Stimulated activated CD4-positive, alpha-beta T cell treated with anti-CD3 and anti-CD28 coated beads, TNF-alpha, amount 100 ng/mL, for 1 hour (primary cell): ENCODE measurements around the gene LSM14A.
"Not testable (repeated sequence)": the region's sequence is repeated elsewhere in the genome, so short reads cannot be mapped to it uniquely, and the experiment has no call there.

Source experiments
- DNase-seq, 3 donors: peaks; one replicate each; pipeline ENCODE4 v3.0.0-alpha.2; 2020; ENCODE audit warnings: low read depth in 3 of 3, low spot score in 1 of 3

Gene LSM14A

DNA sequence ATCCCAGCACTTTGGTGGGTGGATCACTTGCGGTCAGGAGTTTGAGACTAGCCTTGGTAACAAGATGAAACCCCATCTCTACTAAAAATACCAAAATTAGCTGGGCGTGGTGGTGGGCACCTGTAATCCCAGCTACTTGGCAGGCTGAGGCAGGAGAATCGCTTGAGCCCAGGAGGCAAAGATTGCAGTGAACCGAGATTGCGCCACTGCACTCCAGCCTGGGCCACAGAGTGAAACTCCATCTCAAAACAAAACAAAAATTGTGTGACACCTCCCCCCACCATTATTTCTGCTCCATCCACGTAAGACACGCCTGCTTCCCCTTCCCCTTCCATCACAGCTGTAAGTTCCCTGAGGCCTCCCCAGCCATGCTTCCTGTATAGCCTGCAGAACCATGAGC, 13.3 kb upstream of the LSM14A start:
- DNase-seq: not testable (repeated sequence)

DNA sequence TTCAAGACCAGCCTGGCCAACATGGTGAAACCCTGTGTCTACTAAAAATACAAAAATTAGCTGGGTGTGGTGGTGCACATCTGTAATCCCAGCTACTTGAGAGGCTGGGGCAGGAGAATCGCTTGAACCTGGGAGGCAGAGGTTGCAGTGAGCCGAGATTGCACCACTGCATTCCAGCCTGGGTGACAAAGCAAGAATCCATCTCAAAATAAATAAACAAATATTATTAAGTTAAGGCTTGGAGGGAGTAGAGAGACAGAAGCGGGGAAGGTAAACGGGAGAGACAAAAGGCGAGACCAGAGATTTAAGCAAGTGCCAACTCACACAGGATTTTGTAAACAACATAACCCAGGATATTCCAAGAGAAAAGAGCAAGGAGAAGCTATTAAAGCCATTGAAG, 12.8 kb upstream of the LSM14A start:
- not testable (repeated sequence) for DNase-seq

DNA sequence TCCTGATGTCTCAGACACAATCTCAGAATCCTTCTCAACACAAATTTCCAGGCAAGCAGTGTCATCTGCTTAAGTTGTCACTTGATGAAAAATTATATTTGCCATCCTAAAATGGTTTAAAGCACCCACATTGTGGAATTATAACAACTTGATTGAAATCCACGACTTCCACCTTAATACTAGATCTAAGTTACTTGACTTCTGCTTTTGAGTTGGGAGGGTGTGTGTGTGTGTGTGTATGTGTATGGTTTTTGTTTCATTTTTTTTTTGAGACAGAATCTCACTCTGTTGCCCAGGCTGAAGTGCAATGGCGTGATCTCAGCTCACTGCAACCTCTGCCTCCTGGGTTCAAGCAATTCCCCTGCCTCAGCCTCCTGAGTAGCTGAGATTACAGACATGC, 10.4 kb upstream of the LSM14A start:
- DNase-seq: not testable (repeated sequence)

DNA sequence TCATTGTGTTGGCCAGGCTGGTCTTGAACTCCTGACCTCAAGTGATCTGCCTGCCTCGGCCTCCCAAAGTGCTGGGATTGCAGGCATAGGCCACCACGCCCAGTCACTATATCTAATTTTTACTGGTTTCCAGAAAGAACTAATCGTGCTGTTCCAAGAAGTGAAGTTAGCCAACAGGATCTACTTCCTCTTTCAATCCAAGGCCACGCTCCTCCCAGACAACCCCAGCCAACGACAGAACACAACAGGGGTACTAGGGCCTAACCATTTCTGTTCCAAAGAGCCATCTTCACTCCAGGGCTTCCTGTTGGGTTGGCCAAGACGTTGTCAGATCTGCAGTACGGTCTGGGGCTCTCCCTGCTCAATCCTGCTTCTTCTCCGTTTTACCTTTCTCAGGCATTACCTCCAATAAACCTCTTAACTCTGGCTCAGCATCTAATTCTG, 7.0 kb upstream of the LSM14A start:
- no peak for DNase-seq

DNA sequence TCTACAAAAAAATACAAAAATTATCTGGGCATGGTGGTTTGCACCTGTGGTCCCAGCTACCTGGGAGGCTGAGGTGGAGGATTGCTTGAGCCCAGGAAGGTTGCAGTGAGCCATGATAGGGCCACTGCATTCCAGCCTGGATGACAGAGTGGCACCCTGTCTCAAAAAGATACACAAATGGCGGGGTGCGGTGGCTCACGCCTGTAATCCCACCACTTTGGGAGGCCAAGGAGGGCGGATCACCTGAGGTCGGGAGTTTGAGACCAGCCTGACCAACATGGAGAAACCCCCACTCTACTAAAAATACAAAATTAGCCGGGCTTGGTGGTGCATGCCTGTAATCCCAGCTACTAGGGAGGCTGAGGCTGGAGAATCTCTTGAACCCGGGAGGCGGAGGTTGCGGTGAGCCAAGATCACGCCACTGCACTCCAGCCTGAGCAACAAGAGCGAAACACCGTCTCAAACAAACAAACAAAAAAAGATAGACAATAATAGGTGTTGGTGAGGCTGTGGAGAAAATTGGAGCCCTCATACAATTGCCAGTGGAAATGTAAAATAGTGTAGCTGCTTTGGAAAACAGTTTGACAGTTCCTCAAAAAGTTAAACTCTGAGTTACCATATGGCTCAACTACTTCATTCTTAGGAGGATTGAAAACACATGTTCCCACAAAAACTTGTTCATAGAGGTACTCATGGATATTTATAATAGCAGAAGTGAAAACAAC, 2.7 kb upstream of the LSM14A start:
- not testable (repeated sequence) for DNase-seq

DNA sequence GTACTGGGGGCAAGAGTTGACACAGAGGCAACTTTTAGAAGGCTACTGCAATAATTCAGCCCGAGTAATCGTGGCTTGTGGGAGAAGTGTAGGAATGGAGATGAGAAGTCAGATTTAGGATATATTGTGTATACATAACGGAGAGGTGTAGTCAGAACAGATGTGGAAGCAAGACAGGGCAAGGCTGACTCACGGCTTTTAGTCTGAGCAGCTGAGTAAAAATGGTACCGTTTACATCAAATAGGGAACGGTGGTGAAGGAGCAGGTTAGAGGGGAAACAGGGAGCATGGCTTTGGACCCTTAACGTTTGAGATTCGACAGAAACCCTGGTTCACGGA, 796 bp upstream of the LSM14A start:
- DNase-seq: peak in 1 of 3 donors; percentile 18

DNA sequence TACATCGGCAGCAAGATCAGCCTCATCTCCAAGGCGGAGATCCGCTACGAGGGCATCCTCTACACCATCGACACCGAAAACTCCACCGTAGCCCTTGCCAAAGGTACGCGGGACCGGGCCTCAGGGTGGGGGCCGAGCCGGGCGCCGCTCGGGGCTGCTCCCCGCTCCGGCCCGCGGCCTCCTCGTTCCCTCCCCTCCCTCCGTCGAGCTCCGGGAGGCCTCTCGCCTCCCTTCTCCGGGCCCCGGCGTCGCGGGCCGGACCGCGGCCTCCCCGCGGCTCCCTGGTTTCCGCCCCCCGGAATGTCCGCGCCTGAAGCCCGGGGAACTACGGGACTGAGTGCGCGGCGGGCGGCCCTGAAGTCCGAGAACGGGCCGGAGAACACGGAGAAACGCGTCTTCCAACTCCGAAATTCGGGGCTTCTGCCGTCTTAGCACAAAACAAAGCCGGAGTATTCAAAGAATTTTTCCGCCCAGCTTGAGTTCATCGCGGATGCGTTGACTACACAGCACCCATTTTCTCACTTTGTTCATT, 423 bp downstream of the LSM14A start:
- no peak for DNase-seq

DNA sequence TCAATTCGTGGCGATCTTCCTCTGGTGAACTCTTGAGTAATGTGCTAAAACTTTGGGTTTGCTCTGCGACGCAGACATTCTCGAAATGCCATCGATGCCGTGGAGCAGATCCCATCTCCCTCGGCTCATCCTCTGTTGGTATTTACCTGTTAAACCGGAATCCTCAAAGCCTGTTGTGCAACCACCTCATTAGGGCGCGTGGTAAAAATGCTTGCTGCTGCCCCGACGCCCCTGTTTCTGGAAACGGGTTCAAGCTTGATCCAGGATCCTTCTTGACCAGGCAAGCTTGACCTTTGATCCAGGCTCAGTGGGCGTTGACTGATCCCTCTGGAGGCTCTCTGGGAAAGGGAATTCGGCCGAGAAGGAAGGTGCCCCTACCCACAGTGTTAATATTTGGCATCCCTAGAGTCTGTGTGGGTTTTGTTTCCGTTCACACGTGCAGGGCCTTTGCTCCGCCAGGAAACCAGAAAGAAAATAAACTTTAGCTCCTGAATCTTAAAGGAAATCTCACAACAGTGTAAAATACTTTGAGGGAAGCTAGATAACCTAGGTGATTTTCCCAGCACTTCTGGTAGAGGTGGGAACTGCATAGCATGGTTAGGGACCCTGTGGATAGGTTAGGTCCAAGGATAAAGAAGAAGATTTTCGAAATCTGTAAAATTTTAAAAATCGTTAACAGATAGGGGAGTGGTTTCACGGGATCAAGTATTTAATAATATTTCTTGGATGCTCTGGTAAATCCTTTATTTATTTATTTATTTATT, 1.1 kb downstream of the LSM14A start:
- peak in 1 of 3 donors; percentile 5 for DNase-seq

DNA sequence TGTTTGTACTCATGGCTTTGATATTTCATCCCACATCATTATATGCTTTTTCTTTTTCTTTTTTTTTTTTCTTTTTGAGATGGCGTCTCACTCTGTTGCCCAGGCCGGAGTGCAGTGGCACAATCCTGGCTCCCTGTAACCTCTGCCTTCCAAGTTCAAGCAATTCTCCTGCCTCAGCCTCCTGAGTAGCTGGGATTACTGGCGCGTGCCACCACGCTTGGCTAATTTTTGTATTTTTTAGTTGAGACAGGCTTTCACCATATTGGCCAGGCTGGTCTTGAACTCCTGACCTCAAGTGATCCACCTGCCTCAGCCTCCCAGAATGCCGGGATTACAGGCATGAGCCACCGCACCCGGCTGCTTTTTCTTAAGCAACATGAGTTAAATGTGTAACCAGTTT, 2.9 kb downstream of the LSM14A start:
- not testable (repeated sequence) for DNase-seq

DNA sequence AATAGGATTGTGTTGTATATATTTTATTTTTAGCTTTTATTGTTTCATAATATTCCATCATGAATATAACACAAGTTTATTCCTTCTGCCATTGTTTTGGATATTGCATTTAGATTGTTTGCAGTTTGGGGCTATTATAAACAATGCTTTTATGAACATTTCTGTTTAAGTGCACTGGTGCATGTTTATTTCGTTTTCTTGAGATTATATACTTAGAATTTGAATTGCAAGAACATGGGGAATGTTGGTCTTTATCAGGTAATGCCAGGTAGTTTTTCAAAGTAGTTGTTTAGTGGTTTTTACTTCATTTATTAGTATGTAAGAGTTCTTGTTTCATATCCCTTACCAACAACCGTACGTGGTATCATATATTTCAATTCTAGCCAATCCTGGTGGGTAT, 4.3 kb downstream of the LSM14A start:
- no peak for DNase-seq

DNA sequence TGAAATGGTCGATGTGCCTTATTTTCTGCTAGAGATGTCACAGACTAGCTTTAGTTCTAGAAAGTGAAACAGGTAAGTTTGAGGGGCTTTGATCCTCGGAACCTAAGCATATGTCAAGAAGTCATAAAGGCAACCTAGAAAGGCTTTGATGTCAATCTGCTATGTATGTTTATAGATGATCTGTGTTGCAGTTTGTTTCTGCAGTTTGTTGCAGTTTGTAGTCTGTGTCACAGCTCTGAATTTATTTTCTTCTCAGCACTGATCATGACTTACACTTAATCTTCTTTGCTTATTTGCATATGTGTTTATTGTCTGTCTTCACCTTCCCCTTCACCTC, 5.9 kb downstream of the LSM14A start:
- DNase-seq: no peak

DNA sequence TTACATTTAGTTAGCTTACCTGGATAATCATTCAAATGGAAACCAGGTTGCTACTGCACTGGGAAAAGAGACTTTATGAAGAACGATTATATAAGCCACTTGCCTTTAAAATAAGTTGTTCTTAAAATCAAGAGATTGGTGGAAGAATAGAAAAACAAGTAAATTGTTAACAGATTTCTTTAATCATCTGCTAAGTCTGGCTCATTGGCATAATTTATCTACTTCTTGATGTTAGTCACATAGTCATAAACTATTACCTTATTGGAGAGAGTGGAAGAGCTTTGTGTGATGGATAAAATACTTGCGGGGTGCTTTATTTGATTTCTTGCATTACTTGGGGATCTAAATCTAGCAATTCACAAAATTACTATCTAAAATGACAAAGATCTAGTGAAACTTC, 6.8 kb downstream of the LSM14A start:
- no peak for DNase-seq

DNA sequence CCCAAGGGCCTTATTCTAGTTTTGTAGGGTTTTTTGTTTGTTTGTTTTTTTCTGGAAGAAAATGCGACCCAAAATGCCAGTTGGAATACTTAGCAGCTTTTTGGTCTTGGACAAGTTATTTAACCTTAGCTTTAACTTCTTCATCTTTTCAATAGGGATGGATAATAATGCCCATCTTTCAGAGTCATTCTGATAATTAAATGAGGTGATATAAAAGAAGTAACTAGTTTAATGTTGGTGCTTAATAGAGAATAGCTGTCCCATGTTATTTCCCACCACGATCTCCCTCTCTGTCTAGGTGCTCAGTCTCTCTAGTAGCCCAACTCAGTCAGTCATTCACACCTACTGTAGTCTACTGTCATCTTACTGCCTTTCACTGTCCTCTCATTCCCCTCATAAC, 8.0 kb downstream of the LSM14A start:
- DNase-seq: no peak

DNA sequence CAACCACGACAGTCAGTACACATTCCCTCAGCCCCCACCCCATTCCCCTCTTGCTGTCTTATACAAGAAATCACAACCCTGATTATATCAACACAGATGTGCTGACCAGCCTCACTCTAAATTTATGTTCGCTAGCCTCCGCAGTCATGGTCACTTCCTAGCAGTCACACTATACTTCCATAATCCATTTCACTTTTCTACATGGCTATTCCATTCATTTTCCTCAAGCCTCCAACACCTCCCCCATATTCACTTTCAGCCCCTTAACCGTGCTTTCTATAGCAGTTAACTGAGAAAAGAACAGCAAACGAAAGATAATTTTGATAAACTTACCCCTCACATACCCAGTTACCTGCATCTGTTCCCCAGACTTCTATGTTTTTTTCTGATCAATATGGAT, 8.4 kb downstream of the LSM14A start:
- no peak for DNase-seq

DNA sequence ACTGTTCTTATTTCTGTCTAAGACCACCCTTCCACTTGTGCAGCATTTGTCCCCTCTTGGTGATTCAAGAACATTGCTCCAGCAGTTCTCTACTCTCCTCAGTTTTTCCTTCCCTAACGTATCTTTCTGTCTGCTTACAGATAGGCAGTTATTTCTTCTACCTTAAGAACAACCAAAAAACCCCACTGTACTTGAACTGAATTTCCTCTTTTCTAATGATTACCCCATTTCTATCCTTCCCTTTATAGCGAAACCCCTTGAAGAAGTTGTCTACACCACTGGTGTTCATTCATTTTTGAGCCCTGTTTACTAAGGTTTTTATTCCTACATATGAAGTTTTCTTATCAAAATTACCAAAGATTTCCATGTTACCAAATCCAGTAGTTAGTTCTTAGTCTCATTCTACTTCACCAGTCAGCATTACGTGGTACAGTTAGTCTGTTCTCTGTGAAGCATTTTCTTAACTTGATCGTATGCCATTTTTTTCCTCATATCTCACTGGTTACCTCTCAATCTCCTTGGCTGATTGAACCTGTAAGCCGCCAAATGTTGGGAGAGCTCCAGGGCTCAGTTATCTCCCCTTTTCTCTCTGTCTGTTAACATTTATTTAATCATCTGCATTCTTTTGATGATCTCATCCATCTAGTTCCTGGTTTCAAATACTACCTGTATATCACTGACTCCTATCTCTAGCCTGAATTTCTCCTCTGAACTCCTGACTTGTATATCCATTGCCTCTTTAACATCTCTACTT, 9.0 kb downstream of the LSM14A start:
- no peak for DNase-seq

DNA sequence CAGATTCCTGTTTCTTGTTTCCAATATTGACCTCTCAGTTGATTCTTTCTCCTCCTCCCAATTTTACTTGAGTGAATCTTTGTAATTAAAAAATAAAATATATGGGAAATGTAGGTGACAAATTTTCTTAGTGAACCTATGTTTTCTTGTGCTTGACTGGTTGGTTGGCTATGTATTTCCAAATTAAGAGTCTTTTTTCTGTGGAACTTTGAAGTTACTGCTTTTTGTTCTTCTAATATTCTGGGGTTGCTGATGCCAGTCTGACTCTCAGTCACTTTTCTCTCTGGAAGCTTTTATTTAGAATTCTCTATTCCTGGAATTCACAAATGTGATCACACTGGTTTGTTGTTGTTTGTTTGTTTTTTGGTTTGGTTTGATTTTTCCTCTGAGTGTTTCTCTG, 9.8 kb downstream of the LSM14A start:
- no peak for DNase-seq

DNA sequence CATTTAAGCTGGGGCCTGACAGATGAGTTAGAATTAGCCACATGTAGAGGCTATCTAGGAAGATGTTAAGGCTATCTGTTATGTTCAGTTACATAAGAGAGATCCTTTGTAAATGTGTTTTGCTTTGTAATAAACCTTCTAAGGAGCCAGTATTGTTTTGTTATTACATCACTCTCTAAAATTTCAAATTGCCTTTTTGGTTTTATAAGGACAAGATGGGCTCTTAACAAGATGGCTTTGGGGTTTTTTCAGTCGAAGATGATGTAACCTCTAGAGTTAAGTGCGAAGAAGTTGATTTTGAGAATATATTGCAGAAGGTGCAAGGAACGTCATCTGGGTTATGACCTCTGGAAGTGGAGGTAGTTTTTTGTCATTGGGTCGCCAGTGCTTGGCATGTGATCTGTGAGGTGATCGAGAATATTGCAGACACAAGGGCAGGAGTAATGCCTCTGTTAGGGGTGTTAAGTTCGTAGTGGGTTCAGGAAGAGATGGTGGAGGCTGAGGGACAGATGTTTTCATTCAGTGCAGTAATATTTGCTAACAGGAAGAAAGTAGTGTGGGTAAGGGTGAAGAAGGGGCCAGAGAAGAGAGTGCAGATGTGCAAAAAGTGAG, 12.7 kb downstream of the LSM14A start:
- DNase-seq: no peak

DNA sequence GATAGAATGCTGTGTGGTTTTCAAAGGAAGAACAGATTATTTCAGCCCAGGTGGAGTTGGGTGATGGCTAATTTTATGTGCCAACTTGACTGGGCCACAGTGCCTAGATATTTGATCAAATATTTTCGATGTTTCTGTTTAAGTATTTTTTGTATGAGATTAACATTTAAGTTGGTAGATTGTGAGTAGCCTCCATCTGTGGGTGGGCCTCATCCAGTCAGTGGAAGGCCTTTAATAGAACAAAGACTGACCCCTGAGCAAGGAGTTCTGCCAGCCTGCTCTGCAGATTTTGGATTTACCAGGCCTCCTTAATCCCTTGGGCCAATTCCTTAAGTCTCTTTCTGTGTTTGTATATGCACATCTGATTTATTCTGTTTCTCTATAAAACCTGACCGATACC, 13.9 kb downstream of the LSM14A start:
- DNase-seq: no peak

DNA sequence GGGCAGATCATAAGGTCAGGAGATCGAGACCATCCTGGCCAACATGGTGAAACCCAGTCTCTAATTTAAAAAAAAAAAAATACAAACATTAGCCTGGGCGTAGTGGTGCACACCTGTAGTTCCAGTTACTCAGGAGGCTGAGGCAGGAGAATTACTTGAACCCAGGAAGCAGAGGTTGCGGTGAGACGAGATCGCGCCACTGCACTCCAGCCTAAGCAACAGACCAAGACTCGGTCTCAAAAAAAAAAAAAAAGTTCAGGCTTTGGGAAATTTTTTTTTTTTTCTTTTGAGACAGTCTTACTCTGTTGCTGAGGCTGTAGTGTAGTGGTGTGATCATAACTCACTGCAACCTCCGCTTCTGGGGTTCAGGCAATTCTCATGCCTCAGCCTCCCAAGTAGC, 14.7 kb downstream of the LSM14A start:
- no peak for DNase-seq

DNA sequence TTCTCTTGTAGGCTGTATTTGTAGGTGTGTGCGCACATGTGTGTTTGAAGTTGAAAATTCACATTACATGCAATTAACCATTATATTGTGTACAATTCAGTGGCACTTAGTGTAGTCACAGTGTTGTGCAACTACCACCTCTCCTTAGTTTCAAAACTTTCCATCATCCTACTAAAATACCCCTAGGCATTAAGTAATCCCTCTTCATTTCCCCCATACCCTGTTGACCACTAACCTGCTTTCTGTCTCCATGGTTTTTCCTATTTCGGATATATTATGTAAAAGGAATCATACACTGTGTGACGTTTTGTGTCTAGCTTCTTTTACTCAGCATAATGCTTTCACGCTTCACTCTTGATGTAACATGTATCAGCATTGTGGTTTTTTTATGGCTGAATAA, 16.1 kb downstream of the LSM14A start:
- DNase-seq: no peak

DNA sequence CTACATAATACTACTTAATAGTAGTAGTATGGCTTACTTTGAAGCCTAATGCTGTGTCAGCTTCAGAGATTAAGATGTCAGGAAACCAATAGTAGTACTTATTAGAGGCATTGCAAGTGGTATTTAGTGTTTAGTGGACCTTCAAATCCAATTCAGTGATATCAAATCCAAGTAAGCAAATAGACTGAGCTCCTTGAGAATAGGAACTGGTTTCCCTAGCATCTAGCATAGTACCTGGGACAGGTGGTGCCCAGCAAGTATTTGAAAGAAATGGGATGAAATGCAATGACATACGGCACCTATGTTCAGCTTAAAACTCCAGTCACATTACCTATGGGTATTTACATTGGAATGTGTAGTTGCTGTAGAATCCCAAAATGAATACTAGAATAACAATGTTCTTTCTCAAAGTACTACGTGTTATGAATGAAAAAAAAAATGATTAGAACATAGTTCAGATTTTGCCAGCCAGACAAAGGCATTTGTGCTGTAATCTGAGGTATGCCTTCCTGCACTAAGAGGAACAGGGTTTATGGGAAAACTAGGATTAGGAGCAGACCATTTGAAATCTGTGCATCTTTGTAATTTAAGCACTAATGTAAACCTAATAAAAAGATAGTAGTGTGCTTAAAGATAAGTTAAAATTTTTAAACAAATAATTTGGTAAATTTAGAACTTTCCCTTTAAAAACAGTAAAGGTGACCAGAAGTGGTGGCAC, 17.1 kb downstream of the LSM14A start:
- no peak for DNase-seq
